ENCODE results near the gene FLVCR2. TPM values are rescaled to one million over a fixed set of nuclear protein-coding genes. Genes with fewer than 3 reads are reported as not detected.

FLVCR2 gene
- polyA plus RNA-seq, 1 donor from 2014 or later = not detected

DNA sequence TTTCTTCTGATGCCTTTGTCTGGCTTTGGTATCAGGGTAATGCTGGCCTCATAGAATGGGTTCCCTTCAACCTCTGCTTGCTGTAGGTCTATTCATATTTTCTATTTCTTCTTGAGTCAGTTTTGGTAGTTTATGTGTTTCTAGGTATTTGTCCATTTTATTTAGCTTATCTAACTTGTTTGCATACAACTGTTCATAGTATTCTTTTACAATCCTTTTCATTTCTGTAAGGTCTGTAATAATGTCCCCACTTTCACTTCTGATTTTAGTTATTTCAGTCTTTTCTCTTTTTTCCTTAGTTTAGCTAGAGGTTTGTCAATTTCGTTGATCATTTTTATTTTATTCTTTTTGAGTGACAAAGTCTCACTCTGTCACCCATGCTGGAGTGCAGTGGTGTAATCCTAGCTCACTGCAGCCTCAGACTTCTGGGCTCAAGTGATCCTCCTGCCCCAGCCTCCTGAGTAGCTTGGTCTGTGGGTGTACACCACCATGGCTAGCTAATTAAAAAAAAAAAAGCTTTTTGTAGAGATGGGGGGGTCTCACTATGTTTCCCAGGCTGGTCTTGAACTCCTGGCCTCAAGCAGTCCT lies 94.3 kb downstream of the FLVCR2 start:
- Histone ChIP-seq H3K27me3 (ENCODE audit: insufficient read depth, low read depth, low read length) (no peaks in the 10 kb centered on the region), H3K4me2 (ENCODE audit: low read length) (no peak overlapping the region), H3K9me2 (ENCODE audit: insufficient read depth, low read length) (no peaks in the 10 kb centered on the region), H4K20me1 (ENCODE audit: insufficient read depth) (no peaks in the 10 kb centered on the region), H3K79me2 (replicated peaks; ENCODE audit: insufficient read depth, low read length) (no peaks in the 10 kb centered on the region), H2AFZ (ENCODE audit: low read depth, low read length) (no peak overlapping the region), H3F3A (ENCODE audit: insufficient read depth, low read length, poor library complexity, severe bottlenecking) (no peaks in the 10 kb centered on the region), H3K9ac (ENCODE audit: low read length) (no peak overlapping the region), H3K4me3 (ENCODE audit: low read length) (no peak overlapping the region), H3K36me3 (ENCODE audit: insufficient read depth, low read length) (peaks cover 16% of the 10 kb centered on the region), H3K27ac (ENCODE audit: low read length) (no peak overlapping the region), H3K9me3 (ENCODE audit: low read length) (no peaks in the 10 kb centered on the region)
- TF ChIP-seq EP300 (conservative IDR thresholded peaks at IDR 0.05; ENCODE audit: poor library complexity, severe bottlenecking) (no peak), TAF1 (IDR thresholded peaks at IDR 0.05; ENCODE audit: low read depth) (no peak), EZH2 (IDR thresholded peaks at IDR 0.05; ENCODE audit: borderline replicate concordance, insufficient read depth, low read length, poor library complexity, severe bottlenecking) (no peak), SMC3 (conservative IDR thresholded peaks at IDR 0.05; ENCODE audit: poor library complexity) (no peak), MXI1 (conservative IDR thresholded peaks at IDR 0.05; ENCODE audit: poor library complexity, severe bottlenecking) (no peak), POLR2AphosphoS5 (IDR thresholded peaks at IDR 0.05) (no peak), RAD21 (conservative IDR thresholded peaks at IDR 0.05) (no peak)
- TF ChIP-seq, protein P1, sequence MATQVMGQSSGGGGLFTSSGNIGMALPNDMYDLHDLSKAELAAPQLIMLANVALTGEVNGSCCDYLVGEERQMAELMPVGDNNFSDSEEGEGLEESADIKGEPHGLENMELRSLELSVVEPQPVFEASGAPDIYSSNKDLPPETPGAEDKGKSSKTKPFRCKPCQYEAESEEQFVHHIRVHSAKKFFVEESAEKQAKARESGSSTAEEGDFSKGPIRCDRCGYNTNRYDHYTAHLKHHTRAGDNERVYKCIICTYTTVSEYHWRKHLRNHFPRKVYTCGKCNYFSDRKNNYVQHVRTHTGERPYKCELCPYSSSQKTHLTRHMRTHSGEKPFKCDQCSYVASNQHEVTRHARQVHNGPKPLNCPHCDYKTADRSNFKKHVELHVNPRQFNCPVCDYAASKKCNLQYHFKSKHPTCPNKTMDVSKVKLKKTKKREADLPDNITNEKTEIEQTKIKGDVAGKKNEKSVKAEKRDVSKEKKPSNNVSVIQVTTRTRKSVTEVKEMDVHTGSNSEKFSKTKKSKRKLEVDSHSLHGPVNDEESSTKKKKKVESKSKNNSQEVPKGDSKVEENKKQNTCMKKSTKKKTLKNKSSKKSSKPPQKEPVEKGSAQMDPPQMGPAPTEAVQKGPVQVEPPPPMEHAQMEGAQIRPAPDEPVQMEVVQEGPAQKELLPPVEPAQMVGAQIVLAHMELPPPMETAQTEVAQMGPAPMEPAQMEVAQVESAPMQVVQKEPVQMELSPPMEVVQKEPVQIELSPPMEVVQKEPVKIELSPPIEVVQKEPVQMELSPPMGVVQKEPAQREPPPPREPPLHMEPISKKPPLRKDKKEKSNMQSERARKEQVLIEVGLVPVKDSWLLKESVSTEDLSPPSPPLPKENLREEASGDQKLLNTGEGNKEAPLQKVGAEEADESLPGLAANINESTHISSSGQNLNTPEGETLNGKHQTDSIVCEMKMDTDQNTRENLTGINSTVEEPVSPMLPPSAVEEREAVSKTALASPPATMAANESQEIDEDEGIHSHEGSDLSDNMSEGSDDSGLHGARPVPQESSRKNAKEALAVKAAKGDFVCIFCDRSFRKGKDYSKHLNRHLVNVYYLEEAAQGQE (IDR thresholded peaks at IDR 0.05; ENCODE audit: borderline replicate concordance) = no peak
- TF ChIP-seq, protein P2, sequence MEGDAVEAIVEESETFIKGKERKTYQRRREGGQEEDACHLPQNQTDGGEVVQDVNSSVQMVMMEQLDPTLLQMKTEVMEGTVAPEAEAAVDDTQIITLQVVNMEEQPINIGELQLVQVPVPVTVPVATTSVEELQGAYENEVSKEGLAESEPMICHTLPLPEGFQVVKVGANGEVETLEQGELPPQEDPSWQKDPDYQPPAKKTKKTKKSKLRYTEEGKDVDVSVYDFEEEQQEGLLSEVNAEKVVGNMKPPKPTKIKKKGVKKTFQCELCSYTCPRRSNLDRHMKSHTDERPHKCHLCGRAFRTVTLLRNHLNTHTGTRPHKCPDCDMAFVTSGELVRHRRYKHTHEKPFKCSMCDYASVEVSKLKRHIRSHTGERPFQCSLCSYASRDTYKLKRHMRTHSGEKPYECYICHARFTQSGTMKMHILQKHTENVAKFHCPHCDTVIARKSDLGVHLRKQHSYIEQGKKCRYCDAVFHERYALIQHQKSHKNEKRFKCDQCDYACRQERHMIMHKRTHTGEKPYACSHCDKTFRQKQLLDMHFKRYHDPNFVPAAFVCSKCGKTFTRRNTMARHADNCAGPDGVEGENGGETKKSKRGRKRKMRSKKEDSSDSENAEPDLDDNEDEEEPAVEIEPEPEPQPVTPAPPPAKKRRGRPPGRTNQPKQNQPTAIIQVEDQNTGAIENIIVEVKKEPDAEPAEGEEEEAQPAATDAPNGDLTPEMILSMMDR (IDR thresholded peaks at IDR 0.05; ENCODE audit: poor library complexity, severe bottlenecking) = no peak

DNA sequence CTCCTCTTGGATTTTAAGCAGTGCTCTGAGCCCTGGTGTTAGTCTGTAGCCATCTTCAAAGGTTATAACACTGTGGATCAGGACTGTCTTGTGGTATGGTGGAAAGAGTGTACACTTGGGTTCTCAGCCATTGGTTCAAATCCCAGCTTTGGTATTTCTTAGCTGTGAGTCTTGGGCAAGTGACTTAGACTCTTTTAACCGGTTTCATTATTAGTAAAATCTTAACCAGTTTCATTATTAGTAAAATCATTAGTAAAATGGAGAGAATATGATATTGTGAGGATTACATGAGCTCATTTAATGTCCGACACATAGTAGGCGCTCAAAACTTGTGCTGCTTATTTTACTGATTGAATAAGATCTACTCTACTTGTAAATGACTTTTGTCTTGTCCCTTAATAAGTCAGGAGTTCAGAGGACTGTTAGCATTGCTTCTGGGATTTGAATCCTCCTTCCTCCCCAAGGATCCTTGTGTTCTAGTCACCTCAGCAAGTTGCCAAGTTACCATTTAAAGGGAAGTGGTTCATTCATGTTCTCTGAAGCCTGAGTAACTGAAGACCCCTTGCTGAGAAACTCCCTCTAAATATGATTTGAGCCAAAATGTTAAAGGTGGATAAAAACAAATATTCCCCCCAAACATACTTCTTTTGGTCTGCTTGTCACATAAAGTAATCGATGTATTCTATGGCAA lies 95.1 kb downstream of the FLVCR2 start:
- Histone ChIP-seq H3K79me2 (replicated peaks; ENCODE audit: insufficient read depth, low read length) (no peaks in the 10 kb centered on the region), H3K36me3 (ENCODE audit: insufficient read depth, low read length) (peaks cover 16% of the 10 kb centered on the region), H3K9me2 (ENCODE audit: insufficient read depth, low read length) (no peaks in the 10 kb centered on the region), H3K27me3 (ENCODE audit: insufficient read depth, low read depth, low read length) (no peaks in the 10 kb centered on the region), H3K9ac (ENCODE audit: low read length) (no peak overlapping the region), H4K20me1 (ENCODE audit: insufficient read depth) (no peaks in the 10 kb centered on the region), H3K4me2 (ENCODE audit: low read length) (no peak overlapping the region), H3K4me3 (ENCODE audit: low read length) (no peak overlapping the region), H3F3A (ENCODE audit: insufficient read depth, low read length, poor library complexity, severe bottlenecking) (no peaks in the 10 kb centered on the region), H3K9me3 (ENCODE audit: low read length) (no peaks in the 10 kb centered on the region), H3K27ac (ENCODE audit: low read length) (no peak overlapping the region), H2AFZ (ENCODE audit: low read depth, low read length) (no peak overlapping the region)
- TF ChIP-seq RAD21 (conservative IDR thresholded peaks at IDR 0.05) (no peak), MXI1 (conservative IDR thresholded peaks at IDR 0.05; ENCODE audit: poor library complexity, severe bottlenecking) (no peak), POLR2AphosphoS5 (IDR thresholded peaks at IDR 0.05) (no peak), TAF1 (IDR thresholded peaks at IDR 0.05; ENCODE audit: low read depth) (no peak), EP300 (conservative IDR thresholded peaks at IDR 0.05; ENCODE audit: poor library complexity, severe bottlenecking) (no peak), SMC3 (conservative IDR thresholded peaks at IDR 0.05; ENCODE audit: poor library complexity) (no peak), EZH2 (IDR thresholded peaks at IDR 0.05; ENCODE audit: borderline replicate concordance, insufficient read depth, low read length, poor library complexity, severe bottlenecking) (no peak)
- TF ChIP-seq, protein P1 (IDR thresholded peaks at IDR 0.05; ENCODE audit: borderline replicate concordance) = no peak
- TF ChIP-seq, protein P2 (IDR thresholded peaks at IDR 0.05; ENCODE audit: poor library complexity, severe bottlenecking) = no peak

All from neural cell (in vitro differentiated cells).